ENCODE measurements around the gene CRYGS. TPM values are rescaled to one million over a fixed set of nuclear protein-coding genes. Genes with fewer than 3 reads are reported as not detected.

The CRYGS gene
- total and polyA plus RNA-seq, 2 donors (not counting 1 experiment from before 2014, with no cell fraction given) = 3.6 to 10.9 TPM

DNA sequence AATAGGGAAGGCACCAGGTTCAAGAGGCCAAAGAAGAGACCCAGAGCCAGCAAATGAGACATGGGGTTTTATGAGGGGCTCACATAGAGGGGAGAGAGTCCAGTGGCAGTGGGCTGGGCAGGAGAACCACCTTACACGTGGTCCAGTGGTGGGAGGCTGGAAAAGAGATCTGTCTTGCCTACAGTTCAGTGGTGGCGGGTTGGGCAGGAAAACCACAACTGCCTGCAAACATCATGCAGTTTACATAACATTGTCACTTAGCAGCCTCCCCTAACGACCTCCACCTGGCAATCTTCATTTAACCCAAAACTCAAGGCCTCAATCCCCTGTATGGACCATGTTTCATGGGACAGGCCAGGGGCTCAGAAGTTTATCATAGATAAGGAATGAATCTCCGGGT, 29.1 kb downstream of the CRYGS start:
- H3K9me3 Mint-ChIP-seq (ENCODE audit: insufficient read depth) = peaks cover 2% of the 10 kb centered on the region
- ChIA-PET CTCF (no interaction called here), POLR2A (no interaction called here)
- no peaks in the 10 kb centered on the region for H4K20me1 ChIP-seq (ENCODE audit: control insufficient read depth, insufficient read depth, low read length, poor library complexity, severe bottlenecking)
- H3K79me2 ChIP-seq (ENCODE audit: control insufficient read depth, insufficient read depth, low read length) = no peaks in the 10 kb centered on the region
- ATAC-seq (ENCODE audit: low read depth) = no peak
- DNase-seq = no peak
- H3K27ac ChIP-seq (ENCODE audit: low read length in 2 of 2) = no peak overlapping the region
- H3K9me3 ChIP-seq (ENCODE audit: control extremely low read depth in 1 of 3, control insufficient read depth in 2 of 3, insufficient read depth in 1 of 3, low read length in 2 of 3) = peaks cover 0 to 8% (median 0%) of the 10 kb centered on the region in 3 donors
- H3K4me3 ChIP-seq (ENCODE audit: control extremely low read depth in 1 of 5, extremely low read depth in 1 of 5, insufficient read depth in 1 of 5, low read depth in 2 of 5, low read length in 4 of 5) = no peak overlapping the region
- peaks cover 0 to 12% (median 0%) of the 10 kb centered on the region in 4 experiments for H3K27me3 ChIP-seq (replicated peaks in 1 of 4; ENCODE audit: control extremely low read depth in 1 of 4, control insufficient read depth in 3 of 4, insufficient read depth in 4 of 4, low read length in 3 of 4)
- intact Hi-C loops (cut with micrococcal nuclease) = no loop called here
- peak overlapping the region; percentile 12 for H3K27ac Mint-ChIP-seq
- no peaks in the 10 kb centered on the region for H3K36me3 ChIP-seq (replicated peaks in 1 of 2; ENCODE audit: control extremely low read depth in 1 of 2, control insufficient read depth in 1 of 2, extremely low read depth in 1 of 2, insufficient read depth in 2 of 2, low read length in 1 of 2)
- peaks cover 3% of the 10 kb centered on the region for H3K27me3 Mint-ChIP-seq
- no peak overlapping the region for H2AFZ ChIP-seq (ENCODE audit: insufficient read depth, low read depth, low read length, poor library complexity, severe bottlenecking)
- TF ChIP-seq EZH2 (IDR thresholded peaks at IDR 0.05; ENCODE audit: borderline replicate concordance, insufficient read depth, low read depth, low read length, poor library complexity, severe bottlenecking) = no peak
- TF ChIP-seq, protein P1, sequence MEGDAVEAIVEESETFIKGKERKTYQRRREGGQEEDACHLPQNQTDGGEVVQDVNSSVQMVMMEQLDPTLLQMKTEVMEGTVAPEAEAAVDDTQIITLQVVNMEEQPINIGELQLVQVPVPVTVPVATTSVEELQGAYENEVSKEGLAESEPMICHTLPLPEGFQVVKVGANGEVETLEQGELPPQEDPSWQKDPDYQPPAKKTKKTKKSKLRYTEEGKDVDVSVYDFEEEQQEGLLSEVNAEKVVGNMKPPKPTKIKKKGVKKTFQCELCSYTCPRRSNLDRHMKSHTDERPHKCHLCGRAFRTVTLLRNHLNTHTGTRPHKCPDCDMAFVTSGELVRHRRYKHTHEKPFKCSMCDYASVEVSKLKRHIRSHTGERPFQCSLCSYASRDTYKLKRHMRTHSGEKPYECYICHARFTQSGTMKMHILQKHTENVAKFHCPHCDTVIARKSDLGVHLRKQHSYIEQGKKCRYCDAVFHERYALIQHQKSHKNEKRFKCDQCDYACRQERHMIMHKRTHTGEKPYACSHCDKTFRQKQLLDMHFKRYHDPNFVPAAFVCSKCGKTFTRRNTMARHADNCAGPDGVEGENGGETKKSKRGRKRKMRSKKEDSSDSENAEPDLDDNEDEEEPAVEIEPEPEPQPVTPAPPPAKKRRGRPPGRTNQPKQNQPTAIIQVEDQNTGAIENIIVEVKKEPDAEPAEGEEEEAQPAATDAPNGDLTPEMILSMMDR (IDR thresholded peaks at IDR 0.05) = no peak
- H3K9ac ChIP-seq (ENCODE audit: low read length) = no peak overlapping the region
- peaks cover 59% of the 10 kb centered on the region for H3K4me1 Mint-ChIP-seq
- H3K4me2 ChIP-seq (replicated peaks; ENCODE audit: low read depth, low read length, poor library complexity, severe bottlenecking) = peak overlapping the region; percentile 31
- 0% methylated on average over 1 of the region's 4 CpGs for WGBS (ENCODE audit: insufficient coverage)
- H3K4me1 ChIP-seq (ENCODE audit: control insufficient read depth in 2 of 2, insufficient read depth in 2 of 2, low read length in 2 of 2) = peaks cover 37 to 48% of the 10 kb centered on the region in 2 donors
- peak overlapping the region; percentile 2 for H3K4me3 Mint-ChIP-seq

DNA sequence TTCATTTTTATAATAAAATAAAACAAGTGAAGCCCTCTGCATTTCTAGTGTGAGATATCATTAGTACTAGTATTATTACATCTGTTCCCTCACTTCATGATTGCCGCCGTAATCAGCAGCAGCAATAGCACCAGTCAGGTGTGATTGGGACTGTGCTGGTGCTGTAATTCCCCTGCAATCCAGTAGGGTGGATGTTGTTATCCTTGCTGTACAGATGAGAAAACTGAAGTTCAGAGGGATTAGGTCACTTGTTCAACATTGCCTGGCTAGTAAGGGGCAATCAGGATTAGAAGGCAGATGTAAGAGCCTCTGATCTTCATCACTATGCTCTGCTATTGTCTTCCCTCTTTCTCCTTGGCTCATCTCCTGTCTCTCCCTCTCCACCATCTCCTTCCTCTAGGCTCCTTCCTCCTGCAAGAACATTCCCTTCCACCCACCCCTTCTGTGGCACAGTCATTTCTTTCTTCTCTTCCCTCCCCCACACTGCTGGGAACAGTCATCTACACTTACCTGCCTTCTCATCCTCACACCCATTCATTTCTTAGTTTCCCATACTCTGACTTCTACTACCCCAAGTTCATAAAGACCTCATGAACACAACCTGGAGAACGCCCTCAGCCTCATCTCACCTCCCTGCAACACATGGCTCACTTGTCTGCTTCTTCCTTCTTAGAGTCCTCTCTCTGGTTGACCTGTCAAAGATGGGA, 29.7 kb downstream of the CRYGS start:
- H3K36me3 ChIP-seq (replicated peaks in 1 of 2; ENCODE audit: control extremely low read depth in 1 of 2, control insufficient read depth in 1 of 2, extremely low read depth in 1 of 2, insufficient read depth in 2 of 2, low read length in 1 of 2) = no peaks in the 10 kb centered on the region
- TF ChIP-seq, protein P1 (IDR thresholded peaks at IDR 0.05) = peak; percentile 21
- no peak for TF ChIP-seq EZH2 (IDR thresholded peaks at IDR 0.05; ENCODE audit: borderline replicate concordance, insufficient read depth, low read depth, low read length, poor library complexity, severe bottlenecking)
- H3K79me2 ChIP-seq (ENCODE audit: control insufficient read depth, insufficient read depth, low read length) = no peaks in the 10 kb centered on the region
- H3K27me3 ChIP-seq (replicated peaks in 1 of 4; ENCODE audit: control extremely low read depth in 1 of 4, control insufficient read depth in 3 of 4, insufficient read depth in 4 of 4, low read length in 3 of 4) = peaks cover 0 to 16% (median 0%) of the 10 kb centered on the region in 4 experiments
- H3K4me2 ChIP-seq (replicated peaks; ENCODE audit: low read depth, low read length, poor library complexity, severe bottlenecking) = peak overlapping the region; percentile 31
- H3K4me3 ChIP-seq (ENCODE audit: control extremely low read depth in 1 of 5, extremely low read depth in 1 of 5, insufficient read depth in 1 of 5, low read depth in 2 of 5, low read length in 4 of 5) = no peak overlapping the region
- H4K20me1 ChIP-seq (ENCODE audit: control insufficient read depth, insufficient read depth, low read length, poor library complexity, severe bottlenecking) = no peaks in the 10 kb centered on the region
- no peak overlapping the region for H3K9ac ChIP-seq (ENCODE audit: low read length)
- 77% methylated on average over 1 of the region's 3 CpGs for WGBS (ENCODE audit: insufficient coverage)
- peak overlapping the region; percentile 12 for H3K27ac Mint-ChIP-seq
- ATAC-seq (ENCODE audit: low read depth) (no peak), DNase-seq (no peak)
- ChIA-PET POLR2A (no interaction called here), CTCF (interaction anchor here (1.5 kb wide), 1 partner anchor 25 kb away, joined by 14 read pairs; no protein-coding TSS in a partner anchor)
- peaks cover 60% of the 10 kb centered on the region for H3K4me1 Mint-ChIP-seq
- intact Hi-C loops (cut with micrococcal nuclease) = no loop called here
- H3K9me3 ChIP-seq (ENCODE audit: control extremely low read depth in 1 of 3, control insufficient read depth in 2 of 3, insufficient read depth in 1 of 3, low read length in 2 of 3) = peaks cover 0 to 8% (median 0%) of the 10 kb centered on the region in 3 donors
- peaks cover 32 to 42% of the 10 kb centered on the region in 2 donors for H3K4me1 ChIP-seq (ENCODE audit: control insufficient read depth in 2 of 2, insufficient read depth in 2 of 2, low read length in 2 of 2)
- H2AFZ ChIP-seq (ENCODE audit: insufficient read depth, low read depth, low read length, poor library complexity, severe bottlenecking) = no peak overlapping the region
- no peak overlapping the region for H3K27ac ChIP-seq (ENCODE audit: low read length in 2 of 2)
- peaks cover 2% of the 10 kb centered on the region for H3K9me3 Mint-ChIP-seq (ENCODE audit: insufficient read depth)
- peaks cover 3% of the 10 kb centered on the region for H3K27me3 Mint-ChIP-seq
- H3K4me3 Mint-ChIP-seq = no peak overlapping the region
